ENCODE results near the gene GRAP2. TPM values are rescaled to one million over a fixed set of nuclear protein-coding genes. Genes with fewer than 3 reads are reported as not detected.

The GRAP2 gene
- total RNA-seq, 6 donors from 2014 or later, result 3.2 to 22.0 (median 7.2) TPM

DNA sequence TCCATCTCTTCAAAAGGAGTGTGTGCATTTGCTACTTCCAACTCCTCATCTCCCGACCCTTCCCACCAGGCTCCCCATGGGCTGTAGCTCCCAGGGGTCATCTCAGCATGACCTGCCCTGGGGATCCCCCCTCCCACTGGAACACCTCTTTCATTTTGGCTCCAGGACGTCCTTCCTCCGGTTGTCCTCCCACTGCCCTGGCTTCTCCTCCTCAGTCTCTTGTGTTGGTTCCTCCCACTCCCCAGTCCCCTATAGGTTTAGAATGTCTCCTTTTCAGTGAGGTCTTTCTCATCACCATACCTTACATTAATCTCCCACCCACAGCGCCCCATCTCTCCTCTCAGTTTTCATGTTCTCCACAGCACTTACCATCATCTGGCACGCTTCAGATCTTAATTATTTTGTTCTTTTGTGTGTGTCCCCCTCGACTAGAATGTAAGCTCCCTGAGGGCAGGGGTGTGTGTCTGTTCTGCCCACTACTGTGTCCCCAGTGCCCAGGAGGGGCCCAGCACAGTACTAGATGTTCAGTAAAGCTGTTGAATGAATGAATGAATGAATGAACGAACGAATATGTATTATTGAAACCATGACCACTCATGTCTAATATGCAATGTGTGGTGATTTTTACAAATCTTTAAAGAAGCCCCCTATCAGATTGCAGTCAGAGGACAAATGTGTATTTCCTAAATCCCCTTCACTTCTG is 57.3 kb downstream of the GRAP2 start:
- TF ChIP-seq, protein P1, sequence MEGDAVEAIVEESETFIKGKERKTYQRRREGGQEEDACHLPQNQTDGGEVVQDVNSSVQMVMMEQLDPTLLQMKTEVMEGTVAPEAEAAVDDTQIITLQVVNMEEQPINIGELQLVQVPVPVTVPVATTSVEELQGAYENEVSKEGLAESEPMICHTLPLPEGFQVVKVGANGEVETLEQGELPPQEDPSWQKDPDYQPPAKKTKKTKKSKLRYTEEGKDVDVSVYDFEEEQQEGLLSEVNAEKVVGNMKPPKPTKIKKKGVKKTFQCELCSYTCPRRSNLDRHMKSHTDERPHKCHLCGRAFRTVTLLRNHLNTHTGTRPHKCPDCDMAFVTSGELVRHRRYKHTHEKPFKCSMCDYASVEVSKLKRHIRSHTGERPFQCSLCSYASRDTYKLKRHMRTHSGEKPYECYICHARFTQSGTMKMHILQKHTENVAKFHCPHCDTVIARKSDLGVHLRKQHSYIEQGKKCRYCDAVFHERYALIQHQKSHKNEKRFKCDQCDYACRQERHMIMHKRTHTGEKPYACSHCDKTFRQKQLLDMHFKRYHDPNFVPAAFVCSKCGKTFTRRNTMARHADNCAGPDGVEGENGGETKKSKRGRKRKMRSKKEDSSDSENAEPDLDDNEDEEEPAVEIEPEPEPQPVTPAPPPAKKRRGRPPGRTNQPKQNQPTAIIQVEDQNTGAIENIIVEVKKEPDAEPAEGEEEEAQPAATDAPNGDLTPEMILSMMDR (IDR thresholded peaks at IDR 0.05), result no peak
- H3K4me3 ChIP-seq, result no peak overlapping the region
- 87 to 89% methylated on average over 8 of the region's 8 CpGs for WGBS, 2 donors
- no peaks in the 10 kb centered on the region for H3K9me3 ChIP-seq
- no peak overlapping the region for H3K27ac ChIP-seq
- DNase-seq (no peak), ATAC-seq (ENCODE audit: low FRiP score in 2 of 2) (no peak)
- no peaks in the 10 kb centered on the region for H3K27me3 ChIP-seq
- H3K36me3 ChIP-seq, result no peaks in the 10 kb centered on the region
- H3K4me1 ChIP-seq, result peaks cover 0 to 9% (median 8%) of the 10 kb centered on the region in 4 donors

GRCh38 chr22:39958949-39959639 is 58.2 kb downstream of the GRAP2 start:
- Histone ChIP-seq H3K4me1 (peaks cover 0 to 9% (median 8%) of the 10 kb centered on the region in 4 donors), H3K4me3 (no peak overlapping the region), H3K36me3 (no peaks in the 10 kb centered on the region), H3K9me3 (no peaks in the 10 kb centered on the region), H3K27ac (no peak overlapping the region), H3K27me3 (no peaks in the 10 kb centered on the region)
- 83 to 89% methylated on average over 9 to 11 of the region's 11 CpGs for WGBS, 2 donors
- ATAC-seq (ENCODE audit: low FRiP score in 2 of 2) (no peak), DNase-seq (no peak)
- TF ChIP-seq, protein P1 (IDR thresholded peaks at IDR 0.05), result no peak
- TF ChIP-seq EP300 (IDR thresholded peaks at IDR 0.05), result no peak
- TF ChIP-seq POLR2AphosphoS5 (IDR thresholded peaks at IDR 0.05), result no peak
- no peak for TF ChIP-seq POLR2A (IDR thresholded peaks at IDR 0.05)

DNA sequence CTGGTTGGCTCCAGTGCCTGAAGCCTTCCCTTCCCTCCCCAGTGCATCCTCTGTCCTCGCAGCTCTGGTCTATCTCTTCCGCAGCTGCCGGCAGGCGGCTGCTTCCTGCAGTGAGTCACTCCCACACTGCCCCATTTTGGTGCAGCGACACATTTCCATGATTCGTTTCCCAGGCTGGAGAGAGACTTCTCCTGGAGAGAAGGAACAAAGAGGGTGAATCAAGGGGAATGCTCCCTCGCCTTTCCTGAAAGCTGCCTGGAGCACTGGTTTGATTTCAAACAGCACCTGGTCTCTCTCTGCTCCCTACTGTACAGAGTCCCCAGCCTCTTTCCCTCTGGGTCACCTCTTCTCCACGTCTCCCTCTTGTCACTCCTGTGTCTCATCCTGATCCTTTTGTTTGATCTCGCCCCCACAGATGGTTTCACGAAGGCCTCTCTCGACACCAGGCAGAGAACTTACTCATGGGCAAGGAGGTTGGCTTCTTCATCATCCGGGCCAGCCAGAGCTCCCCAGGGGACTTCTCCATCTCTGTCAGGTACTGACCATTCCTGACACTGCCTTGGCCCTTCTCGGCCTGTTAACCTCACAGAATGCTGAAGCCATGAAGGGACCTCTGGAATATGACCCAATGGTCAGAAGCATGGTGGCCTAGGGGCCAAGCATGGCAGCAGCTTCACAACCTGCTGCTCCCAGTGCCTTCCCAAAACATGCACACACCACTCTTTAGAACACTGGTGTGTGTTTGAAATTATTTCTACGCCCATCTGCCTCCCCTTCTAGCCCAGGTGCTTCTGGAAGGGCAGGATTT is 59.0 kb downstream of the GRAP2 start, which contains the start of gene TMA7B:
TMA7B (plus strand) TSS at position 758 of the 808 bp plus-strand sequence. CDS start 3,978 bp downstream, outside the sequence.
- H3K9me3 ChIP-seq, result no peaks in the 10 kb centered on the region
- WGBS, 2 donors, result 73 to 76% methylated on average over 14 of the region's 14 CpGs
- H3K27ac ChIP-seq, result peak within 1 kb of the TSS in 3 of 4 donors; percentile 51 to 73 (median 61)
- TF ChIP-seq, protein P1 (IDR thresholded peaks at IDR 0.05), result peak in 2 of 6 experiments; percentile 21 to 36
- TF ChIP-seq POLR2A (IDR thresholded peaks at IDR 0.05) (no peak), EP300 (IDR thresholded peaks at IDR 0.05) (no peak)
- no peak within 1 kb of the TSS for H3K4me3 ChIP-seq
- no peaks in the 10 kb centered on the region for H3K36me3 ChIP-seq
- H3K4me1 ChIP-seq, result peaks cover 0 to 9% (median 8%) of the 10 kb centered on the region in 4 donors
- ATAC-seq (ENCODE audit: low FRiP score in 2 of 2) (peak; percentile 39 to 44), DNase-seq (peak; percentile 27 to 57)
- no peaks in the 10 kb centered on the region for H3K27me3 ChIP-seq

- Histone ChIP-seq H3K9me3 (no peaks in the 10 kb centered on the region), H3K4me1 (peaks cover 0 to 9% (median 8%) of the 10 kb centered on the region in 4 donors), H3K27ac (peak overlapping the region; percentile 2 to 73 (median 56)), H3K27me3 (no peaks in the 10 kb centered on the region), H3K4me3 (no peak overlapping the region), H3K36me3 (no peaks in the 10 kb centered on the region)
- ATAC-seq (ENCODE audit: low FRiP score in 2 of 2) (peak; percentile 78 to 81), DNase-seq (peak in 1 of 2 donors; percentile 72)
- peak; percentile 32 to 52 for TF ChIP-seq POLR2AphosphoS5 (IDR thresholded peaks at IDR 0.05)
- no peak for TF ChIP-seq POLR2A (IDR thresholded peaks at IDR 0.05)
- WGBS, 2 donors, result 68 to 80% methylated on average over 13 of the region's 13 CpGs
Observed at GRCh38 chr22:39960791-39961746, 60.2 kb downstream of the GRAP2 start.
